RWPE1 (cell line): ENCODE measurements around the gene HERPUD2.
"Not testable (repeated sequence)": the region's sequence is repeated elsewhere in the genome, so short reads cannot be mapped to it uniquely, and the experiment has no call there.

Source experiments
- CTCF ChIA-PET: fragments of 350-600 bp; sonication (Branson Sonifier 250); formaldehyde crosslinking; extraction: SDS; loops from one replicate; lab custom pipeline; 2021; lab: Yijun Ruan, JAX
- POLR2A ChIA-PET: fragments of 400-600 bp; formaldehyde crosslinking; extraction: SDS; loops from one replicate; lab custom pipeline; 2020; ENCODE audit warnings: antibody characterized with exemption; ENCODE audit not compliant: low non-redundant PET; lab: Yijun Ruan, JAX
- DNase-seq: peaks from one replicate; pipeline ENCODE4 v3.0.0; 2012; ENCODE audit warnings: low spot score
- H3K27ac ChIP-seq: fragments of 450-650 bp; 2 replicates; pipeline ENCODE4 v1.5.1; 2017
- TF ChIP-seq, protein P1 (sequence below): fragments of 450-650 bp; conservative IDR thresholded peaks from 2 replicates; pipeline ENCODE4 v1.5.1; 2017; ENCODE audit warnings: low read depth, mild to moderate bottlenecking

The HERPUD2 gene

DNA sequence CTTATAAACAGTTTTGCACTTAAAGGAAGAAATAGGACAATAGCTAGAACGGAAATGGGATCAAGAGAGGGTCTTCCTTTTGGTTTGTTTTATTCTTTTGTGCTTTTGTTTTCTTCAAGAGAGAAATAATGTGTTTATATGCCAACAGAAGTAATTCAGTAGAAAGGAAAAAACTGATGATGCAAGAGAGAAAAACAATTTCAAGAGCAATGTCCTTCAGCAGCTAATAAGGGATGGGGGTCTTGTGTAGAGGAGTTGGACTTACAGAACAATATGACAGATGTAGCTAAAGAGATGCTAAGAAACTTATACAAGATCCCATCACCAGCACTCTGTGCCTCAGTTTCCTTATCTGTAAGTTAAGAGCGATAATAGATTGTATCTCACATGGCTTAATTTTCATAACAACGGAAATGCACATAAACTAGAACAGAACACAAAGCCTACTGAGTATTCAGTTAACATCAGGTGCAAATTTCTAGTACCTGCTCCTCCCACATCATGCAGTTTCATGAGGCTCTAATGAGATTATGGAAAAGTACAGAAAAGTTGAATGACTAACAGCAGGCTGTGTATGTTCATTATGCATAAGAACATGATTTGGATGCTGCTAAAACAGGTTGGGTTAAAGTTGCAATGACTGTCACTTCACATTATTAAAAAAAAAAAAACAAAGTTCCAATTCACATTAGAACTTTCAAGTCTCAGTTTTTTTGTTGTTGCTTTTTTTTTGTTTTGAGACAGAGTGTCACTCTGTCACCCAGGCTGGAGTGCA lies 17.2 kb downstream of the HERPUD2 start:
- TF ChIP-seq, protein P1, sequence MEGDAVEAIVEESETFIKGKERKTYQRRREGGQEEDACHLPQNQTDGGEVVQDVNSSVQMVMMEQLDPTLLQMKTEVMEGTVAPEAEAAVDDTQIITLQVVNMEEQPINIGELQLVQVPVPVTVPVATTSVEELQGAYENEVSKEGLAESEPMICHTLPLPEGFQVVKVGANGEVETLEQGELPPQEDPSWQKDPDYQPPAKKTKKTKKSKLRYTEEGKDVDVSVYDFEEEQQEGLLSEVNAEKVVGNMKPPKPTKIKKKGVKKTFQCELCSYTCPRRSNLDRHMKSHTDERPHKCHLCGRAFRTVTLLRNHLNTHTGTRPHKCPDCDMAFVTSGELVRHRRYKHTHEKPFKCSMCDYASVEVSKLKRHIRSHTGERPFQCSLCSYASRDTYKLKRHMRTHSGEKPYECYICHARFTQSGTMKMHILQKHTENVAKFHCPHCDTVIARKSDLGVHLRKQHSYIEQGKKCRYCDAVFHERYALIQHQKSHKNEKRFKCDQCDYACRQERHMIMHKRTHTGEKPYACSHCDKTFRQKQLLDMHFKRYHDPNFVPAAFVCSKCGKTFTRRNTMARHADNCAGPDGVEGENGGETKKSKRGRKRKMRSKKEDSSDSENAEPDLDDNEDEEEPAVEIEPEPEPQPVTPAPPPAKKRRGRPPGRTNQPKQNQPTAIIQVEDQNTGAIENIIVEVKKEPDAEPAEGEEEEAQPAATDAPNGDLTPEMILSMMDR: no peak
- ChIA-PET POLR2A (no interaction called here), CTCF (no interaction called here)
- no peak overlapping the region for H3K27ac ChIP-seq
- DNase-seq: no peak

DNA sequence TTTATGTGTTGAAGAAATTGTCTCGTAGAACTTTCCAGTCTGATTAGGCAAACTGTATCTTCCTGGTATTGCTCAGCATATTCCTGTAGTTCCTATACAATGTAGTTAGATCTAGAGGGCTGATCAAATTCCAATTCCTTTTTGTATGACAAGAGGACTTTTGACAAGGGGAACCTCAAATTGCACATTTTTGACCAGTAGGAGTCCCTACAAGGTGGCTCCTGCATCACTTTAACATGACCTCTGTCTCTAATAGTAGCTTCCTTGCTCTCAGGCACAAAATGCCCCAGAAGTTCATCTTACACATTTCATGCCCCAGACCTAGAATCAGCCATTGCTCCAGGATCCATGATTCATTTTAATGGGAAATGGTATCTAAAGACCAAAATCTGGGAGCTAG lies 18.7 kb downstream of the HERPUD2 start:
- no peak overlapping the region for H3K27ac ChIP-seq
- TF ChIP-seq, protein P1: no peak
- POLR2A ChIA-PET: no interaction called here
- DNase-seq: no peak
- CTCF ChIA-PET: no interaction called here

DNA sequence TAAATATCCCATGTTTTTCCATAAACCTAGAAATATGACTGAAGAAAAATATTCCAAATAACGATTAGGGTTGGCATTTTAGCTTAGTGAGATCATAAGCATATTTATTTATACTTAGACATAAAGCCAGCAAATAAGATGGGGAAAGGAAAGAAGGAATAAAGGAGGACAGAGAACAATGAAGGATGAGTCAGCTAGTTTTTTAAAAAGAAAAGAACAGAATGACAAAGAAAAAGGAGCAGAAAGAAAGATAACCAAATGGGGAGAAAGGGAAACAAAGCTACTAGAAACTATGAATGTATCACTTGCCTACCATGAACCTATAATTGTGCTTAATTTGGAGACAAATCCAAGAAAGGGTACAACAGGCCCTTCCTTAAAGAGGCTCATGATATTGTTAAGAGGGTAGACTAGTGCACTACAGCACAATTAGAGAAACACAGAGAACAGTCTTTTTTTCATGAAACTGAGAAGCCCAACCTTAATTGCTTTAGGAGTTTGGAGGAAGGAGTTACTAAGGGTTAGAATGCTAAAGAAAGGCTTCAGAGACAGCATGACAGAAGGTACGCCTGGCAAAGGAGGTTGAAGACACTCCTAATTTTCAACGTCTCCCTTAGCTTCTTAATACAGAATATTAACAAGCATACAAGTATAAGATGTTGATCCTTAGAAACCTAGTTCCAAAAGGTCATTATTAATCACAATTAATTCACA lies 23.9 kb downstream of the HERPUD2 start:
- TF ChIP-seq, protein P1: no peak
- ChIA-PET CTCF (interaction anchor here (0.6 kb wide), 2 partner anchors 34 to 492 kb away, joined by 3 to 4 read pairs; no protein-coding TSS in a partner anchor), POLR2A (no interaction called here)
- DNase-seq: no peak
- no peak overlapping the region for H3K27ac ChIP-seq

DNA sequence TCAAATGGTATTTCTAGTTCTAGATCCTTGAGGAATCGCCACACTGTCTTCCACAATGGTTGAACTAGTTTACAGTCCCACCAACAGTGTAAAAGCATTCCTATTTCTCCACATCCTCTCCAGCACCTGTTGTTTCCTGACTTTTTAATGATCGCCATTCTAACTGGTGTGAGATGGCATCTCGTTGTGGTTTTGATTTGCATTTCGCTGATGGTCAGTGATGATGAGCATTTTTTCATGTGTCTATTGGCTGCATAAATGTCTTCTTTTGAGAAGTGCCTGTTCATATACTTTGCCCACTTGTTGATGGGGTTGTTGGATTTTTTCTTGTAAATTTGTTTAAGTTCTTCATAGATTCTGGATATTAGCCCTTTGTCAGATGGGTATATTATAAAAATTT lies 34.5 kb downstream of the HERPUD2 start:
- POLR2A ChIA-PET, DNase-seq, H3K27ac ChIP-seq, CTCF ChIA-PET: not testable (repeated sequence)

DNA sequence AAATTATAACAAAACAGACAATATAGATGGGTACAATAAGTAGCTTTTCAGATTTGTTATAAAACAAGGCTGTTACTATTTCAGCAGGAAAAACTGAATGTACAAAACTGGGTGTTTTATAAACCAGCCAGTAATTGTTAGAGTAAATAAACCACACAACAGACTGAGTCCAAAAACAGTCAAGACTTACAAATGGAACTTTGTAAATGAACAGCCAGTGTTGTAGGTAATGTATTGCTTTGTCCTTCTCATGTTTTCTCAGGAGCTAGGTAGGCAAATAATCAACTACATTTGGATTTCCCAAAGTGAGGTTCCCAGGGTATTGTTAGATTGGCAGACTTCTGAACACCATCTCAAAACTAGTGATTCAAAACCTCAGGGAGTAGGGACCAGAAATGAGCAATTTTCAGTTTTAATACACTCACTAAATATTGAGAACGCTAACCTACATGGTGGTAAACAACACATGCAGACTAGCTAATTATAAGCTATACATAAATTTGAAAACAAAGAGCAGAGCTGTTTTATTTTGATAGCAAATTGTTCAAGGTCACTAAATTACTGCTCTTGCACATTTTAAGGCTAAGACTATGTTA lies 36.2 kb downstream of the HERPUD2 start:
- ChIA-PET POLR2A (no interaction called here), CTCF (interaction anchor here (0.6 kb wide), 1 partner anchor 8 kb away, joined by 3 read pairs; no protein-coding TSS in a partner anchor)
- TF ChIP-seq, protein P1: no peak
- H3K27ac ChIP-seq: no peak overlapping the region
- no peak for DNase-seq

DNA sequence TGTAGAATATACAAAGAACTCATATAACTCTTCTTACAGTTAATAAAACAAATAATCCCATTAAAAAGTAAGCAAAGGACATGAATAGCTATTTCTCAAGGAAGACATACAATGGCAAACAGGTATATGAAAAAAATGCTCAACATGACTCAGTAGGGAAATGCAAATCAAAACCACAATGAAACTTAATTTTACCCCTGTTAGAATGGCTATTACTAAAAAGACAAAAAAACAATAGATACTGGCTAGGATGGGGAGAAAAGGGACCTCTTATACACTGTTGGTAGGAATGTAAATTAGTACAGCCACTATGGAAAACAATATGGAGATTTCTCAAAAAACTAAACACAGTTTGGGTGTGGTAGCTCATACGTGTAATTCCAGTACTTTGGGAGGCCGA lies 37.8 kb downstream of the HERPUD2 start:
- TF ChIP-seq, protein P1: no peak
- ChIA-PET CTCF (interaction anchor here (0.7 kb wide), 1 partner anchor 296 kb away, joined by 7 read pairs; no protein-coding TSS in a partner anchor), POLR2A (no interaction called here)
- DNase-seq: no peak
- H3K27ac ChIP-seq: no peak overlapping the region

DNA sequence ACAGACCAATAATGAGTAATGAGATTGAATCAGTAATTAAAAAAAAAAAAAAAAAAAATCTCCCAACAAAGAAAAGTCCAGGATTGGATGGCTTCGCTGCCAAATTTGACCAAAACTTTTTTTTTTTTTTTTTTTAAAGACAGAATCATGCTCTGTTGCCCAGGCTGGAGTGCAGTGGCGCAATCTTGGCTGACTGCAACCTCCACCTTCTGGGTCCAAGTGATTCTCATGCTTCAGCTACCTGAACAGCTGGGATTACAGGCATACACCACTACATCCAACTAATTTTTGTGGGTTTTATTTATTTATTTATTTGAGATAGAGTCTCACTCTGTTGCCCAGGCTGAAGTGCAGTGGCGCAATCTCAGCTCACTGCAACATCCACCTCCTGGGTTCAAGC lies 40.4 kb downstream of the HERPUD2 start:
- DNase-seq, CTCF ChIA-PET: not testable (repeated sequence)

More for the DNA sequence above, 40.4 kb downstream of the HERPUD2 start:
- H3K27ac ChIP-seq, POLR2A ChIA-PET: not testable (repeated sequence)
